Stimulated activated CD4-positive, alpha-beta T cell treated with anti-CD3 and anti-CD28 coated beads, Interleukin-4, amount 100 ng/mL, for 48 hours (primary cell): ENCODE results near the gene CDH23.
A peak's percentile ranks its signal among the peaks of the same experiment; 100 is the strongest.

Source experiments
- DNase-seq, 2 donors: peaks; one replicate each; pipeline ENCODE4 v3.0.0-alpha.2; 2020; ENCODE audit warnings: low read depth in 2 of 2

Gene CDH23

DNA sequence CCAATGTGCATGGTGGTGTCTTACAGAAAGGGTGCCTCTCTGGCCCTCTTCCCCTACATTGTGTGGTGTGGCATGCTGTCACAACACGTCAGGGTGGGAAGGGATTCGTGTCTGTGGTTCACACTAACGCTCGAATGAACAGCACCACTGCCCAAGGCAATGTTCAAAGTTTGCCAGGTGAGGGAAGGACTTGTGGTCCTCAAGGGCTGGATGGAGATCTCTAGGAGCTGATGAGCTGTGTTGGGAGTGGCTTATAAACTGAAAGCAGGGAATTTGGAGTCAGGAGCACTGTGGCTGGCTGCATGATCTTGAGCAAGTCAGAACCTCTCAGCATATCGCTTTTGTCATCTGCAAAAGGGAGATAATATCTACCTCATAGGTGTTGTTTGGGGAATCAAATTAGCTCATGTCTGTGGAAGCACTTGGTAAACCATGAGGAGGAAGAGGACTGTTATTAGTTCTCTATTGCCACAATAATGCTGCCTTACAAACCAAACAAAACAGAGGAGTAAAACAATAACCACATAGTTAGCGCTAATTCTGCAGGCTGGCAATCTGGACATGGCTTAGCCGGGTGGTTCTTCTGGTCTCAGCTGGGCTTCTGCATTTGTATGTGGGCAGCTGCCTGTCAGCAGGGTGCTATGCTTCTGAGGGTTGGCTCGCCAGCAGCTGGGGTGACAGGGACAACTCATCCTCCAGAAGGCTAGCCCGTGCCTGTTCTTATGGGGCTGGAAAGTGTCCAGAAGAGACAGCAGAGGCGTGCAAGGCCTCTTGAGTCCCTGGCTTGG is 345.8 kb downstream of the CDH23 start:
- no peak for DNase-seq

DNA sequence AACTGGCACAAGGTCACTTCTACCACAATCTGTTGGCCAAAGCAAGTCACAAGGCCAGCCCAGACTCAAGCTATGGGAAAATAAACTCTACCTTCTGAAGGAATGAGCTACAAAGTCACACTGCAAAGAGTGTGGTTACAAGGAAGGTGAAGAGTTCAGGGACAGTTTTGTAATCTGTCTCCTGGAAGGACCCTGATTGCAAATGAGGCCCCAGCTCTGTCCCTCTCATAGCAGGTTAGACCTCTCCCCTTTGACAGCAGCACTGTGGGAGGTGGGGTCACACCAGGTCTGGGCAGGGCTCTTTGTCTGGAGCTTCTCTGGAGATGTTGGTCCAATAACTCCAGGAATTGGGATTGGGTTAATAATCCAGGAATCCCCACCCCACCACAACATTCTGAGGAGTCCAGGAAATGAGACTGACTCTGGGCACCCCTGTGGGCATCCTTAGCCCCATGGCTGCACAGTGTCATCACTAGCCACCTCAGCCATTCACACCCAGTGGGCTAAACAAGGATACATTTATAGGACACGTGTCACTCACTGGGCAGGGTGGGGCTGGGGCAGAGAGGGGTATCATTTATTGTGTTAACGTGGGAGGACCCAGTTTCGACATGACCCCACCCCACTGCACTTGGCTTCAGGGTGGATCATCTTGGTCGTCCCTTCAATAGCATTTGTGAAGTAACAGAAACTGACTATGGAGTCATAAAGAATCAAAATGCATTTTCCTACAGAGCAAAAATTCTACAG is 346.5 kb downstream of the CDH23 start:
- no peak for DNase-seq

GRCh38 chr10:71743866-71744265 is 347.1 kb downstream of the CDH23 start:
- no peak for DNase-seq

- no peak for DNase-seq
Observed at GRCh38 chr10:71744897-71745663, 348.4 kb downstream of the CDH23 start.

DNA sequence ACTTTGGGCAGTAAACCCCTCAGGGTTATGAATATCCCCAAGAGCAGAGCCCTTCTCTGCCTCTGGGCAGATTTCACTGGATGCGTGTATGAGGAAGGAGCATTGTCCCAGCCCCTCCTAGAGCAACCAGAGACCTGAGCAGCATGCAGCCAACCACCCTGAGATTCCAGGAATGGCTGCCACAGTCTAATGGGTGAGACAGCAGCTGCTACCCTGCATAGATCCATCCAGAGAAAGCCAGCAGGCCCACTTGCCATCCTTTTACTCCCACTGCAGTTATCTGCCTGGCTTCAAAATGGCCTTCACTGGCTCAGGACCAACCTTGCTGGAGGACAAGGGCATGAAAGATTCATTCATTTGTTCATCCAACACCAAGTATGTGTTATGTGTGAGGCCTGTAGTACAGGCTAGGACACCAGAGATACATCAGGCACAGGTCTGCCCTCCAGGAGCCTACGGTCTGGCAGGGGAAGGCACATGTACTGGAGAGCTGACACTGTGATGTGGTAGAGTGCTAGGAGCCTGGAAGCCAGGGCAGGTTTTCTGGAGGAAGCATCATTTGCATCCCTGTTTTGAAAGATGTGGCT is 349.0 kb downstream of the CDH23 start:
- DNase-seq = no peak

- no peak for DNase-seq
Observed at GRCh38 chr10:71746344-71747037, 349.8 kb downstream of the CDH23 start.

DNA sequence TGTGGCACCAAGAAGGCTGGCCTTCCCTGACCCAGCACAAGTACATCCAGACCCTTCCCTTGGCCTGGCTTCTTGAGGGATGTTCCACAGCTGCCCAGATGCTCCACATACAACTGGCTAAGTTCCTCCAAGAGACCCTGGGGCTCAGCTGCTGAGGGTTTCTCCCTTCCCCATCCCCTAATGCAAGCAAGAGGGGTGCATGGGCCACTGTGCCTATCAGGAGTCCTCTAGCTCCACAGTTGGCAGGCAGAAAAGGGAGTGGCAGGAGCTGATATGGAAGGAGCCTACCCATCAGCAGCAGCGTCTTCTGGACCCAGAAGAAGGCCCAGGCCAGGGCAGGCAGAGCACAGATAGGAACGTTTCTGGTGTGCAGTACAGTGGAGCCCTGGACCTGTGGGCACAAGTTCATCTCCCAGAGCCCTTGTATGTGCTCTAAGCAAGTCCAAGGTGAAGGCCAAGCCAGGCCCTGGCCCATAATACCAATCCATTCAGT is 350.4 kb downstream of the CDH23 start:
- no peak for DNase-seq

- DNase-seq = no peak
Observed at GRCh38 chr10:71747551-71748523, 351.1 kb downstream of the CDH23 start.

- peak; percentile 65 to 69 for DNase-seq
Observed at GRCh38 chr10:71748671-71749191, 352.0 kb downstream of the CDH23 start.

DNA sequence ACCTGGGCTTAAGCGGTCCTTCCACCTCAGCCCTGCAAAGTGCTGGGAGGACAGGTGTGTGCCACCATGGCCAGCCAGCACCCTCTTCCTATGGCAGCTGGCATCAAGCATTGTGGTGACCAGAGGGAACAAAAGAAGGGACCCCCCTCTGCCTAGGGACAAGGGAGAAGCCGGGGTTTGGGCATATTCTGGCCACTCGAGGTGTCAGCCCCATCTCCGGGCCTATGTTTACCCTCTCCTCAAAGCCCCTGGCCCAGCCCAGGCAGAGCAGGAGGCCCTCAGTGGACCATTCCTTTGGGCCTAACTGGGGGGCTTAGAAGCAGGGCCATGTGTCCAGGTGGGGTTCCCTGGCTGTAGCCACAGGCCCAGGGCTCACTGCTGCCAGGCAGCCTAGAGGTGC is 352.7 kb downstream of the CDH23 start:
- no peak for DNase-seq

- DNase-seq = no peak
Observed at GRCh38 chr10:71750124-71750841, 353.6 kb downstream of the CDH23 start.

GRCh38 chr10:71750986-71751385 is 354.3 kb downstream of the CDH23 start:
- DNase-seq = no peak

GRCh38 chr10:71751515-71752224 is 354.9 kb downstream of the CDH23 start:
- no peak for DNase-seq

DNA sequence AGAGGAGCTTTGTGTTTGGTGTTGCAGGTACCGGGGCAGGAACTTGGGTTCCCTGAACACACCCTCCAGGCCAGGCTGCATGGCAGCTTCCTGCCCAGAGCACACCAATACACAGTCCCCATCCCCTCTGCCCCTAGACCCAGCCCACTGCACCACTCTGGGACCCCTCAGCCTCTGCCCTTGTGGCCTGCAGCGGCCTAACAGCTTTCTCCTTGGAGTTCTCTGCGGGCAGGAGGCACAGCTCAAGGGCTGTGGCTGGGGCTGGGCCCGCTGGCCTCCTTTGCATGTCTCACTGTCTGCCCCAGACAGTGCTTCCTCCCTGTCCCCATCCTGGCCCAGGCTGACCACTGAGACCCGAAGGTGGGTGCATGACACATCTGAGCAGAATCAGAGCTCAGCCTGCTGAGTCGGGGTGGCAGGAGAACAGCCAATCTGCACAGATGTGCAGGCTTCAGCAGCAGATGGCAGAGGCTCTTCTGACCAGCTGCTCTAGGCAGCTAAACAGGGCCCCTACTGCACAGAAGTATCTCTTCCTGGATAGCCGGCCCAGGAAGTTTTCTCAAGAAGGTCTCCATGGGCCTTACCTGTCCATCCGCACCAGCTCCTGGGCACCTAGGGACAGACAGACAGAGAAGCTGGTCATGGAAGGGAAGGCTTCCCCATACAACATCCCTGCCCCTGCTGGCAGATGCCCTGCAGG is 355.8 kb downstream of the CDH23 start:
- no peak for DNase-seq

- DNase-seq = no peak
Observed at GRCh38 chr10:71753091-71753959, 356.6 kb downstream of the CDH23 start.

DNA sequence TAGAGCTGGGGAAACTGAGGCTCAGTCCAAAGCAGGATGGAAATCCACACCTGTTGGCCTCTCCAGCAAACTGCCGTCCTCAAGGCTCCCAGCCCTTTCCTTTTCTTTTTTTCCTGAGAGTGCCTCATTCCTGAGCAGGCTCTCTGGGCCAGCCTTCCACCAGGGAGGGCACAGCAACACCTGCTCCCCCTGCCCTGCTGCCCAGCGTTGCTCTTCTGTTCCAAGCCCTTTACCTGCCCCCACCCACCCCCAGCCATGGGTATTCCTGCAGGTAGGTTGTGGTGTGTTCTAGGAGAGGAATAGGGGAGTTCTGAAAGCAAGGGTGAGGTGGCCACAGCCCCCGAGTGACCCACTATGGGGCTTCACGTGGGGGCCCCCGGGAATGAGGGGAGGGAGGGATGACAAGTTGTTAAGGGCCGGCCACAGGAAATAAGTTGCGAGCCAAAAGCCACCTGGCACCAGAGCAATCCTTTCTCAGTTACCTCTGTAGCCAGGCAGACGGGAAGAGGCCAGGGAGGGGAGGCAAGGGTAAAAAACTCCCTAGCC is 357.3 kb downstream of the CDH23 start:
- DNase-seq = no peak

GRCh38 chr10:71754562-71754961 is 357.8 kb downstream of the CDH23 start:
- no peak for DNase-seq
